Measurements from ENCODE around the gene USH2A. TPM values are rescaled to one million over a fixed set of nuclear protein-coding genes. Genes with fewer than 3 reads are reported as not detected.
A peak's percentile ranks its signal among the peaks of the same experiment; 100 is the strongest.

USH2A gene
- total RNA-seq, 1 donor from 2014 or later, result 0.14 TPM

GRCh38 chr1:215807218-215807617, 616.0 kb downstream of the USH2A start:
- Mint-ChIP-seq H3K27ac (ENCODE audit: unreplicated experiment) (no peak overlapping the region), H3K36me3 (ENCODE audit: low read depth) (peaks cover 4% of the 10 kb centered on the region), H3K27me3 (ENCODE audit: low read depth) (no peaks in the 10 kb centered on the region), H3K9me3 (peaks cover 17% of the 10 kb centered on the region), H3K4me1 (no peaks in the 10 kb centered on the region), H3K4me3 (no peak overlapping the region)
- TF ChIP-seq CTCF (conservative IDR thresholded peaks at IDR 0.05), result no peak
- DNase-seq (ENCODE audit: low read depth, low spot score), result no peak

GRCh38 chr1:215797859-215798258, 625.4 kb downstream of the USH2A start:
- Mint-ChIP-seq H3K4me3 (no peak overlapping the region), H3K36me3 (ENCODE audit: low read depth) (no peaks in the 10 kb centered on the region), H3K4me1 (peaks cover 3% of the 10 kb centered on the region), H3K27me3 (ENCODE audit: low read depth) (no peaks in the 10 kb centered on the region), H3K9me3 (peaks cover 6% of the 10 kb centered on the region), H3K27ac (ENCODE audit: unreplicated experiment) (no peak overlapping the region)
- TF ChIP-seq CTCF (conservative IDR thresholded peaks at IDR 0.05), result no peak
- DNase-seq (ENCODE audit: low read depth, low spot score), result no peak

- Mint-ChIP-seq H3K9me3 (no peaks in the 10 kb centered on the region), H3K4me1 (peaks cover 3% of the 10 kb centered on the region), H3K4me3 (no peak overlapping the region), H3K27ac (ENCODE audit: unreplicated experiment) (no peak overlapping the region), H3K27me3 (ENCODE audit: low read depth) (no peaks in the 10 kb centered on the region), H3K36me3 (ENCODE audit: low read depth) (no peaks in the 10 kb centered on the region)
- TF ChIP-seq CTCF (conservative IDR thresholded peaks at IDR 0.05), result no peak
- no peak for DNase-seq (ENCODE audit: low read depth, low spot score)
These were observed 629.1 kb downstream of the USH2A start for GRCh38 chr1:215794156-215794555.

- Mint-ChIP-seq H3K4me3 (no peak overlapping the region), H3K4me1 (peaks cover 3% of the 10 kb centered on the region), H3K27ac (ENCODE audit: unreplicated experiment) (no peak overlapping the region), H3K27me3 (ENCODE audit: low read depth) (no peaks in the 10 kb centered on the region), H3K9me3 (no peaks in the 10 kb centered on the region), H3K36me3 (ENCODE audit: low read depth) (no peaks in the 10 kb centered on the region)
- DNase-seq (ENCODE audit: low read depth, low spot score), result no peak
- peak; percentile 55 for TF ChIP-seq CTCF (conservative IDR thresholded peaks at IDR 0.05)
These were observed 630.1 kb downstream of the USH2A start for GRCh38 chr1:215793180-215793579.

GRCh38 chr1:215792446-215792845, 630.8 kb downstream of the USH2A start:
- H3K9me3 Mint-ChIP-seq, result no peaks in the 10 kb centered on the region
- H3K27me3 Mint-ChIP-seq (ENCODE audit: low read depth), result no peaks in the 10 kb centered on the region
- H3K4me1 Mint-ChIP-seq, result peaks cover 3% of the 10 kb centered on the region
- no peak overlapping the region for H3K27ac Mint-ChIP-seq (ENCODE audit: unreplicated experiment)
- no peaks in the 10 kb centered on the region for H3K36me3 Mint-ChIP-seq (ENCODE audit: low read depth)
- no peak for TF ChIP-seq CTCF (conservative IDR thresholded peaks at IDR 0.05)
- no peak overlapping the region for H3K4me3 Mint-ChIP-seq
- DNase-seq (ENCODE audit: low read depth, low spot score), result no peak

GRCh38 chr1:215789981-215790380, 633.3 kb downstream of the USH2A start:
- Mint-ChIP-seq H3K27me3 (ENCODE audit: low read depth) (no peaks in the 10 kb centered on the region), H3K4me1 (peaks cover 3% of the 10 kb centered on the region), H3K36me3 (ENCODE audit: low read depth) (no peaks in the 10 kb centered on the region), H3K9me3 (no peaks in the 10 kb centered on the region), H3K27ac (ENCODE audit: unreplicated experiment) (no peak overlapping the region), H3K4me3 (no peak overlapping the region)
- TF ChIP-seq CTCF (conservative IDR thresholded peaks at IDR 0.05), result no peak
- DNase-seq (ENCODE audit: low read depth, low spot score), result no peak

Measured in neural crest cell (in vitro differentiated cells).